Measurements from ENCODE around the gene MACO1.

Gene MACO1

GRCh38 chr1:25430967-25431881, 527 bp downstream of the MACO1 start:
- H3K4me3 ChIP-seq (ENCODE audit: low read length) = peak overlapping the region; percentile 77
- no peak for DNase-seq (ENCODE audit: low read depth)
- no peak for TF ChIP-seq CTCF (conservative IDR thresholded peaks at IDR 0.05; ENCODE audit: low read length)

- no peak for TF ChIP-seq CTCF (conservative IDR thresholded peaks at IDR 0.05; ENCODE audit: low read length)
- DNase-seq (ENCODE audit: low read depth) = peak; percentile 43
These were observed 1.4 kb downstream of the MACO1 start for GRCh38 chr1:25431955-25432719.

GRCh38 chr1:25432749-25433388, 2.2 kb downstream of the MACO1 start:
- no peak for TF ChIP-seq CTCF (conservative IDR thresholded peaks at IDR 0.05; ENCODE audit: low read length)
- H3K4me3 ChIP-seq (ENCODE audit: low read length) = no peak overlapping the region
- DNase-seq (ENCODE audit: low read depth) = no peak

More at GRCh38 chr1:25431955-25432719, 1.4 kb downstream of the MACO1 start:
- H3K4me3 ChIP-seq (ENCODE audit: low read length) = peak overlapping the region; percentile 77

GRCh38 chr1:25433389-25434186, 2.9 kb downstream of the MACO1 start:
- H3K4me3 ChIP-seq (ENCODE audit: low read length) = no peak overlapping the region
- TF ChIP-seq CTCF (conservative IDR thresholded peaks at IDR 0.05; ENCODE audit: low read length) = no peak
- peak; percentile 38 for DNase-seq (ENCODE audit: low read depth)

- TF ChIP-seq CTCF (conservative IDR thresholded peaks at IDR 0.05; ENCODE audit: low read length) = no peak
- H3K4me3 ChIP-seq (ENCODE audit: low read length) = no peak overlapping the region
- DNase-seq (ENCODE audit: low read depth) = peak; percentile 33
These were observed 4.9 kb downstream of the MACO1 start for GRCh38 chr1:25435397-25436108.

GRCh38 chr1:25437672-25438071, 7.0 kb downstream of the MACO1 start:
- no peak for DNase-seq (ENCODE audit: low read depth)
- no peak overlapping the region for H3K4me3 ChIP-seq (ENCODE audit: low read length)
- TF ChIP-seq CTCF (conservative IDR thresholded peaks at IDR 0.05; ENCODE audit: low read length) = no peak
